Measurements from ENCODE around the gene AFM. TPM values are rescaled to one million over a fixed set of nuclear protein-coding genes. Genes with fewer than 3 reads are reported as not detected.

Gene AFM
- total and polyA plus RNA-seq, 2 of the 13 experiments (the other 11 are each of a cell fraction or from before 2014, with no cell fraction given): 0.13 to 1.8 TPM

GRCh38 chr4:73501664-73502265 lies 20.2 kb downstream of the AFM start:
- Histone ChIP-seq H3K4me3 (replicated peaks in 1 of 3; ENCODE audit: insufficient read depth in 1 of 3, low read depth in 2 of 3, low read length in 3 of 3) (no peak overlapping the region), H3K79me2 (ENCODE audit: insufficient read depth, low read length) (no peaks in the 10 kb centered on the region), H4K20me1 (ENCODE audit: insufficient read depth, low read length) (no peaks in the 10 kb centered on the region), H3K27ac (ENCODE audit: extremely low read length, insufficient read depth, low read length) (peak overlapping the region; percentile 6), H3K4me1 (ENCODE audit: insufficient read depth, low read length) (peaks cover 33% of the 10 kb centered on the region), H2AFZ (ENCODE audit: low read length) (peak overlapping the region; percentile 39), H3K9me3 (ENCODE audit: low read length) (no peaks in the 10 kb centered on the region), H3K4me2 (ENCODE audit: low read depth, low read length) (no peak overlapping the region; the same call in 1 of the 2 replicates), H3K9ac (ENCODE audit: insufficient read depth, low read depth, low read length) (no peak overlapping the region), H3K27me3 (ENCODE audit: control insufficient read depth in 1 of 2, insufficient read depth in 2 of 2, low read length in 2 of 2) (no peaks in the 10 kb centered on the region), H3K36me3 (replicated peaks in 1 of 2; ENCODE audit: control insufficient read depth in 1 of 2, insufficient read depth in 2 of 2, low read length in 2 of 2) (no peaks in the 10 kb centered on the region)
- peak; percentile 43 for FAIRE-seq
- no peak for DNase-seq (ENCODE audit: low spot score)
- ChIA-PET CTCF (ENCODE audit: low intra/inter-chr PET ratio, low total read pairs) (no interaction called here), POLR2A (no interaction called here)
- WGBS (ENCODE audit: low lambda C conversion rate): 56% methylated on average over 5 of the region's 5 CpGs
- in situ Hi-C loops (cut with HindIII; ENCODE audit: extremely low pct_ligation_motif_present, low pct_unique_long_range_greater_than_20kb): no loop called here
- BruUV-seq (replicated peaks): no TSS peak
- no peak for TF ChIP-seq DNMT3B (CRISPR knock-in tag; conservative IDR thresholded peaks at IDR 0.05)
- peak; percentile 46; the same call in 1 of the 2 replicates for TF ChIP-seq CEBPB (IDR thresholded peaks at IDR 0.05; ENCODE audit: borderline replicate concordance, low read depth, low read length)
- TF ChIP-seq FOXA3 (CRISPR knock-in tag; IDR thresholded peaks at IDR 0.05): peak; percentile 87
- no peak for TF ChIP-seq FOXA1 (IDR thresholded peaks at IDR 0.05)
- peak; percentile 66 for TF ChIP-seq FOXA1 (CRISPR knock-in tag; IDR thresholded peaks at IDR 0.05)
- TF ChIP-seq ZNF562 (CRISPR knock-in tag; IDR thresholded peaks at IDR 0.05; ENCODE audit: borderline replicate concordance): no peak
- TF ChIP-seq CEBPG (CRISPR knock-in tag; IDR thresholded peaks at IDR 0.05): peak; percentile 56; the same call in 1 of the 2 replicates
- intact Hi-C loops (cut with micrococcal nuclease; ENCODE audit: unreplicated experiment): no loop called here
- ATAC-seq: peak; percentile 72

- Histone ChIP-seq H3K27me3 (ENCODE audit: control insufficient read depth in 1 of 2, insufficient read depth in 2 of 2, low read length in 2 of 2) (no peaks in the 10 kb centered on the region), H3K79me2 (ENCODE audit: insufficient read depth, low read length) (no peaks in the 10 kb centered on the region), H4K20me1 (ENCODE audit: insufficient read depth, low read length) (no peaks in the 10 kb centered on the region), H3K4me3 (replicated peaks in 1 of 3; ENCODE audit: insufficient read depth in 1 of 3, low read depth in 2 of 3, low read length in 3 of 3) (no peak overlapping the region), H3K27ac (ENCODE audit: extremely low read length, insufficient read depth, low read length) (no peak overlapping the region), H3K4me1 (ENCODE audit: insufficient read depth, low read length) (peaks cover 37% of the 10 kb centered on the region), H2AFZ (ENCODE audit: low read length) (no peak overlapping the region), H3K9ac (ENCODE audit: insufficient read depth, low read depth, low read length) (no peak overlapping the region), H3K4me2 (ENCODE audit: low read depth, low read length) (no peak overlapping the region), H3K9me3 (ENCODE audit: low read length) (no peaks in the 10 kb centered on the region), H3K36me3 (replicated peaks in 1 of 2; ENCODE audit: control insufficient read depth in 1 of 2, insufficient read depth in 2 of 2, low read length in 2 of 2) (no peaks in the 10 kb centered on the region)
- POLR2A ChIA-PET: no interaction called here
- in situ Hi-C loops (cut with HindIII; ENCODE audit: extremely low pct_ligation_motif_present, low pct_unique_long_range_greater_than_20kb): no loop called here
- no TSS peak for BruUV-seq (replicated peaks)
- intact Hi-C loops (cut with micrococcal nuclease; ENCODE audit: unreplicated experiment): no loop called here
- 96% methylated on average over 2 of the region's 2 CpGs for WGBS (ENCODE audit: low lambda C conversion rate)
- ATAC-seq: no peak
- no peak for DNase-seq (ENCODE audit: low spot score)
- CTCF ChIA-PET (ENCODE audit: low intra/inter-chr PET ratio, low total read pairs): no interaction called here
- FAIRE-seq: no peak
- TF ChIP-seq, protein P1, sequence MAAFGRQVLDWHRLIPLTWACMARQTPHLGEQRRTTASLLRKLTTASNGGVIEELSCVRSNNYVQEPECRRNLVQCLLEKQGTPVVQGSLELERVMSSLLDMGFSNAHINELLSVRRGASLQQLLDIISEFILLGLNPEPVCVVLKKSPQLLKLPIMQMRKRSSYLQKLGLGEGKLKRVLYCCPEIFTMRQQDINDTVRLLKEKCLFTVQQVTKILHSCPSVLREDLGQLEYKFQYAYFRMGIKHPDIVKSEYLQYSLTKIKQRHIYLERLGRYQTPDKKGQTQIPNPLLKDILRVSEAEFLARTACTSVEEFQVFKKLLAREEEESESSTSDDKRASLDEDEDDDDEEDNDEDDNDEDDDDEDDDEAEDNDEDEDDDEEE (CRISPR knock-in tag; IDR thresholded peaks at IDR 0.05): no peak
- no peak for TF ChIP-seq ZNF605 (CRISPR knock-in tag; IDR thresholded peaks at IDR 0.05)
- TF ChIP-seq U2AF1 (optimal IDR thresholded peaks at IDR 0.05; ENCODE audit: low read depth, low read length): no peak
- TF ChIP-seq NONO (IDR thresholded peaks at IDR 0.05): no peak
- TF ChIP-seq NONO (CRISPR knock-in tag; conservative IDR thresholded peaks at IDR 0.05): no peak
- no peak for TF ChIP-seq HMG20B (CRISPR knock-in tag; conservative IDR thresholded peaks at IDR 0.05)
- TF ChIP-seq, protein P2, sequence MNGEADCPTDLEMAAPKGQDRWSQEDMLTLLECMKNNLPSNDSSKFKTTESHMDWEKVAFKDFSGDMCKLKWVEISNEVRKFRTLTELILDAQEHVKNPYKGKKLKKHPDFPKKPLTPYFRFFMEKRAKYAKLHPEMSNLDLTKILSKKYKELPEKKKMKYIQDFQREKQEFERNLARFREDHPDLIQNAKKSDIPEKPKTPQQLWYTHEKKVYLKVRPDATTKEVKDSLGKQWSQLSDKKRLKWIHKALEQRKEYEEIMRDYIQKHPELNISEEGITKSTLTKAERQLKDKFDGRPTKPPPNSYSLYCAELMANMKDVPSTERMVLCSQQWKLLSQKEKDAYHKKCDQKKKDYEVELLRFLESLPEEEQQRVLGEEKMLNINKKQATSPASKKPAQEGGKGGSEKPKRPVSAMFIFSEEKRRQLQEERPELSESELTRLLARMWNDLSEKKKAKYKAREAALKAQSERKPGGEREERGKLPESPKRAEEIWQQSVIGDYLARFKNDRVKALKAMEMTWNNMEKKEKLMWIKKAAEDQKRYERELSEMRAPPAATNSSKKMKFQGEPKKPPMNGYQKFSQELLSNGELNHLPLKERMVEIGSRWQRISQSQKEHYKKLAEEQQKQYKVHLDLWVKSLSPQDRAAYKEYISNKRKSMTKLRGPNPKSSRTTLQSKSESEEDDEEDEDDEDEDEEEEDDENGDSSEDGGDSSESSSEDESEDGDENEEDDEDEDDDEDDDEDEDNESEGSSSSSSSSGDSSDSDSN (CRISPR knock-in tag; IDR thresholded peaks at IDR 0.05): no peak
- TF ChIP-seq ETV6 (CRISPR knock-in tag; conservative IDR thresholded peaks at IDR 0.05): no peak
- TF ChIP-seq, protein P3, sequence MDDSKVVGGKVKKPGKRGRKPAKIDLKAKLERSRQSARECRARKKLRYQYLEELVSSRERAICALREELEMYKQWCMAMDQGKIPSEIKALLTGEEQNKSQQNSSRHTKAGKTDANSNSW (CRISPR knock-in tag; IDR thresholded peaks at IDR 0.05; ENCODE audit: borderline replicate concordance): no peak
- no peak for TF ChIP-seq ZNF597 (CRISPR knock-in tag; IDR thresholded peaks at IDR 0.05)
These were observed 24.0 kb downstream of the AFM start for GRCh38 chr4:73505567-73505966.
